T-helper 2 cell treated with Interferon-gamma antibody and Interleukin-4, amounts not matched to agents 100 ng/mL and 5 ng/mL, for 36 hours (primary cell): ENCODE results near the gene GNAT3. TPM values are rescaled to one million over a fixed set of nuclear protein-coding genes. Genes with fewer than 3 reads are reported as not detected.

Experiments
- intact Hi-C: fragments of 100-400 bp; cut with micrococcal nuclease; formaldehyde crosslinking; loops from one replicate; pipeline ENCODE4 v1.15.1; 2023
- total RNA-seq: library from RNA; stranded (reverse); gene quantifications from 2 replicates; pipeline ENCODE4 v1.2.3, GENCODE V29; 2022

Gene GNAT3
- total RNA-seq, 1 donor from 2014 or later: not detected

DNA sequence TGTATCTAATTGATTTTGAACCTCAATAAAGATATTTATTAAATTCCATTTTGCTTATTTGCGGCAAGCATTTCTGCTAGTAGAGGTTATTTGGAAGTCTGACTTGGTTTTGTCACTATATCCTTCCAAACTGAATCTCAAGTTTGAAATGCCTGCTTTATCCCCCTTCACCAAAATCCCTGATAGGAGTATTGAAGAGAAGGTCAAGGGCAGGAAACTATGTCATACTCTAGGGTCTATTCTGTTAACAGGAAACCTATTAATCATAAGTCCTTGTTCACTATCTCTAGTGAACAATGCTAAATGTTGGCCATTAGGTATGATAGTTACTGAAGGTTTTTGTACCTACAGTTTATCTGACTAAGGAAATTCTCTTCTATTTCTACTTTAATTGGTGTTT is 11.5 kb downstream of the GNAT3 start:
- intact Hi-C loops: no loop called here

DNA sequence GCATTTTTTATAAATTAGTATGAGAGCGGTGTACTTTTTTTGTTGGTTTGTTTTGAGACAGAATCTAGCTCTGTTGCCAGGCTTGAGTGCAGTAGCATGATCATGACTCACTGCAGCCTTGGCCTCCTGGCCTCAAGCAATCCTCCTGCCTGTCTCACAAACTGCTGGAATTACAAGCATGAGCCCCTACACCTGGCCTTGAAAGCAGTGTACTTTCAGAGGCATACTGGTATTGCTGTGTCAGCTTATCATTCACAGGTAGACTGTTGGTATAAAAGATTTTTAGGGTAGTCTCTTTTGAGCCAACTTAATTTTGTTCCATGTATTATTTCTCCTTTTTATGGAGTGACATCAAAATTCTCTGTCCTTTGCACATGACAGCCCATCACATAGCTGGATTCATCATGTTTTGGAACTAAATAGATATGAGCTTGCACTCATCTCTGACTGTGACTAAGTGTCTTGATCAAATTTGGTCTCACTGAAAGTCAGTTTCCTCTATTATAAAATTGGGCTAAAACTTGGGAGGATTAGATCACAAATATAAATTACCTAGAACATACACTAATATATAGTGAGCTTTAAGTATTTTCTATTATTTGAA is 12.4 kb downstream of the GNAT3 start:
- intact Hi-C loops: no loop called here

DNA sequence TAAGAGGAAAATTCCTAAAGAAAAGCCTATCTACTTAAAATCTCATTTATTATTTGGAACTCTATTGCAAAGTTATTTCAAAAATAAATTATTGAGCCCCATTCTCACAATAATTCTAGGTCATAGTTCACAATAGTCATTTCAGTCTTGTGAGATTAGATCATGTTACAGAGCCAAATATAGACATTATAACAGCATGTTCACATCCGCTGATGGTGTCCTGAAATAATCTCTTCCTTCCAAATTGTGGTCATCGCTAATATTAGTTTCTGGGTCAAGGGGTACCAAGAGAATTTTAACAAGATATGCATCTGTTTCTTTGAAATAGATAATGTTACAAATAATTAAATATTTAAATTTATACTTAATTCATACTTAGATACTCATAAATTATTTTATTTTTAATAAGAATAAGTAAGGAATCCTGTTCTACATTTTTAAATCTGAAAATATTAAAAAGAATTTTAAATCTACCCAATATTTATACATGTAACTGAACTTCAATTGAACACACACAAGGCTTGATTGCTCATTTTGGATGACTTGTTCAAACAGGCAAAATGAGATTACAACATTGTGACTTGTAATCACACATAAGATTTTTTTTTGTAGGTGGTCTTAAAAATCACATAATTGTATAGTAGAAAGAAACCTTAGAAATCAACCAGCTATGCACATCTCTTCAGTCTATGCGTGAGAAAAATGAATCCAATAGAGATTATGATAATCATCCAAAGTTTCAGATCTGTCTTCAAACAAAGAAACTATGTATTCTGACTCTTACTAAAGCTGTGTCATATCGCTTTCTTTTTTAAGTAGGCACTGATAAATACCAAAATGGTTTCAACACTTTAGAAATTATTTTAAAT is 13.1 kb downstream of the GNAT3 start:
- intact Hi-C loops: no loop called here

- intact Hi-C loops: no loop called here
Observed at GRCh38 chr7:80496586-80496985, 15.3 kb downstream of the GNAT3 start.

DNA sequence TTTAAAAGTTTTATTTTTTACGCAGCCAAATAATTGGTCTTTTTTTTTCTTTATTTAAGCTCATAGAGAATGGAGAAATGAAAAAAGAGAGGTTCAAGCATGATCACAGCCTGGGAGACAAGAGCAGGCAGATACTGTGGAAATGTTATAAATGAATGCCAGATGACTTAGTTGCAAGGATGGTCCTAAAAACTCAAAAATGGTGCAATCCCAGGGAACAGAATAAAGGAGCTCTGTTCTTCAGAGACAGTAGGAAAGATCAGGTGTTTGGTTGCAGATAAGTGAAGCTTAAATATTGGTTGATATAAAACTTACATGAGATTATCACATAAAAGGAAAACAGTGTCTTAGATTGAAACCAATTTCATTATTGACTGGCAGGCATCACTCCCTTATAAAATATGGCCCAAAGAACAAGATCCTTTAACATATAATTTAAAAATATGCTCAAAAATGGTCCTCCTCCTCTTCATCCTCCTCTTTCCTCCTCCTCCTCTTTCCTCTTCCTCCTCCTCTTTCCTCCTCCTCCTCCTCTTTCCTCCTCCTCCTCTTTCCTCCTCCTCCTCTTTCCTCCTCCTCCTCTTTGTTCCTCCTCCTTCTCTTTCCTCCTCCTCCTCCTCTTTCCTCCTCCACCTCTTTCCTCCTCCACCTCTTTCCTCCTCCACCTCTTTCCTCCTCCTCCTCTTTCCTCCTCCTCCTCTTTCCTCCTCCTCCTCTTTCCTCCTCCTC is 18.6 kb downstream of the GNAT3 start:
- intact Hi-C loops: no loop called here

DNA sequence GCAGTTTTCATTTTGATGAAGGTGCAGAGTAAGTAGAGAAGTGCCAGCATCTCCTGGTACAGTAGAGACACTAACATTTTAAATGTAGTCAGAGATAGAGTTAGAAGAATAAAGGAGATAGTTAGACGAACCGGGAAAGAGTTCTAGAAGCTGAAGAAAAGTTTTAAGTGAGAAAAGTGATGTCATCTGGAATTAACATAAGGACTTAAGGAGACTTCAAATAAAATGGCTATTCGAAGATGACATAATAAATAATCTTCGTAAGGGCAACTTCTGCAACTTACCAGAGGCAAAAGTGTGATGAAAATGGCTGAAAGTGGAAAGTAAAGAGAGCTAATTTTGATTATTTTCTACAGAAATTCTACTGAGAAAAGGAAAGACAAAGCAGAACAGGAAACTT is 20.4 kb downstream of the GNAT3 start:
- intact Hi-C loops: no loop called here

GRCh38 chr7:80488851-80489370 is 23.0 kb downstream of the GNAT3 start:
- intact Hi-C loops: no loop called here

- intact Hi-C loops: no loop called here
Observed at GRCh38 chr7:80488406-80488805, 23.5 kb downstream of the GNAT3 start.

DNA sequence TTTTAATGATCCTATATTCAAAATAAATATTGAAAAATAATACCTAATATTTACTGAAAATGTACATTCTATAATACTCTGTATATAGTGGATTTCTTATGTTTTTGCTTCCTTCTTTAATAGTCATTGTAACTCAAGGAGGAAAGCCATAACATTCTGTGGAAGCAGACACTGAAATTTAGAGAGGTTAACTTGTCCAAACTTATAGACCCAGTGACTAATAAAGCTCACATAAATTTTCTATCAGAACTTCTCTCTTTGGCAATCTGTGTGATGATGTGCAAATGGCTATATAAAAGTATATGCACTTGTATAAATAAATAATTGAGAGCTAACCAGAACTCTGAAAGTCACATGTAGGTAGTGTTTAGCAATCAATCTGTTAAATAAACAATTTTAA is 26.1 kb downstream of the GNAT3 start:
- intact Hi-C loops: no loop called here

GRCh38 chr7:80482950-80483349 is 28.9 kb downstream of the GNAT3 start:
- intact Hi-C loops: no loop called here

DNA sequence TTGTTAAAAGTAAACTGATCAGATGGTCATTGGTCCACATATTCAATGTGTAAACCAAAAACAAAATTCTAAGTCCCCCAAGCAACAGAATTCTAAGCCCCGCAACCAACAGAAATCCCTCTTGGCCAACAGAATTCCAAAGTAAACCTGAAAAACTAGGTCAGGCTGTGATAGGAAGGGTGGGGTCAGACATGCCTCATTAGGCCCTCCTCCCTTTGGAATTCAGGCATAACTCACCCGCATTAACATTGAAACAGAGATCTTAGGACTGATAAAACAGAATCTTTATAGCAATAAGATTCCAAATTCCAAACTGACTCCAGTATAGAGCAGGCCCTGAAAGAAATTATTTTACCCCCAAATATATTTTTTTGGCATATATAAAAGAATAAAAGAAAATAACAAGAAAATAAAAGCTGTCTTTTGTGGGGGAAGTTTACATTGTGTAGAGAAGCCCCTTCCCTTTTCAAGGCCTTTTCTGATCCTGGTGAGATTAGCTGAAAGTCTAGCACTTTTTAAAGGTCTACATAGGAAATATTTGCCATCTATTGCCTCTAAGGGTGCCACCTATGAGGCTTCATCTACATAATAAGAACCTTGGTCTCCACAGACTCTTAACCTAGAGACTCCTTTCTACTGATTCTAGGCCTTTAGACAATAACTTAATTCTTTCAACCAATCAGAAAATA is 30.5 kb downstream of the GNAT3 start:
- intact Hi-C loops: no loop called here

DNA sequence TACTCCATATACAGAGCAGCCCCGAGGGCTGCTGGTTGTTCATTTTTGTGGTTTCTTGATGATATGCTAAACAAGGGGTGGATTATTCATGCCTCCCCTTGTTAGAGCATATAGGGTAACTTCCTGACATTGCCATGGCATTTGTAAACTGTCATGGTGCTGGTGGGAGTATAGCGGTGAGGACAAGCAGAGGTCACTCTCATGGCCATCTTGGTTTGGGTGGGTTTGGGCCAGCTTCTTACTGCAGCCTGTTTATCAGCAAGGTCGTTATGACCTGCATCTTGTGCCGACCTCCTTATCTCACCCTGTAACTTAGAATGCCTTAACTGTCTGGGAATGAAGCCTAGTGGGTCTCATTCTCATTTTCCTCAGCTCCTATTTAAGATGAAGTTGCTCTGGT is 31.3 kb downstream of the GNAT3 start:
- intact Hi-C loops: no loop called here

GRCh38 chr7:80478683-80479082 is 33.2 kb downstream of the GNAT3 start:
- intact Hi-C loops: no loop called here

DNA sequence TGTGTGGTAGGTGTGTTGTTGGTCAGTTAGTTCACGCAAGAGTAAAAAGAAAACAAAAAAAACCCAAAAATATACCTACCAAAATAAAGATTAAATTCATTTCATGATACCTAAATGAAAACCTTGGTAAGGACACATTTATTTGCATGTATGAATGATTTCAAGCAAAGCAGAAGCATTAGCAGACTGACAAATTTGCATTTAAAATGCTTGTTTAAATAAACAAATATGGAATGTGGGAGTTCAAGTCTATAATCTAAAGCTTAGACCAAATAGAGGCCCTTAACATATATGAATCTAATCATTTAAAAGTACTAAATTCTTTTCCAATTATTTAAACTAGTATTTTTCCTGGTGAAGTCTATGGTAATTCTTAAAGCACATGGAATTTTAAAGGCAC is 35.8 kb downstream of the GNAT3 start:
- intact Hi-C loops: no loop called here

DNA sequence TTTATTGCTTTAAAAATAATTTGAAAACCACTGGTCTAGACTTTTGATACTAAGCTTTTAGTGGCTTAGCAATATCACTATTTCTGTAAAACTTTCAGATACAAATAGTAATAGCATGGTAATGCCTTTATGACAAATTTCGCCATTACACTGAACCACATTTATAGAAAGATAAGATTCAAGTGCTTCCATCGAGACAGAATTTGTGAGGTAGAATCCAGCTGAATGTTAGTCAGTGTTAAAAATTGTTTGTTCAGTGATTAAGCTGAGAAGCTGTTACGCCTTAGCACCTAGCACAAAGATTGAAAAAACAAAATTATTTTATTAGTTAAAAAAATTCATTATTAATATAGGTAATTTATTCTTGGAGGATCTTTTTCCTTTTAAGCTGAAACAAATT is 36.5 kb downstream of the GNAT3 start:
- intact Hi-C loops: no loop called here

GRCh38 chr7:80473751-80474150 is 38.1 kb downstream of the GNAT3 start:
- intact Hi-C loops: no loop called here

DNA sequence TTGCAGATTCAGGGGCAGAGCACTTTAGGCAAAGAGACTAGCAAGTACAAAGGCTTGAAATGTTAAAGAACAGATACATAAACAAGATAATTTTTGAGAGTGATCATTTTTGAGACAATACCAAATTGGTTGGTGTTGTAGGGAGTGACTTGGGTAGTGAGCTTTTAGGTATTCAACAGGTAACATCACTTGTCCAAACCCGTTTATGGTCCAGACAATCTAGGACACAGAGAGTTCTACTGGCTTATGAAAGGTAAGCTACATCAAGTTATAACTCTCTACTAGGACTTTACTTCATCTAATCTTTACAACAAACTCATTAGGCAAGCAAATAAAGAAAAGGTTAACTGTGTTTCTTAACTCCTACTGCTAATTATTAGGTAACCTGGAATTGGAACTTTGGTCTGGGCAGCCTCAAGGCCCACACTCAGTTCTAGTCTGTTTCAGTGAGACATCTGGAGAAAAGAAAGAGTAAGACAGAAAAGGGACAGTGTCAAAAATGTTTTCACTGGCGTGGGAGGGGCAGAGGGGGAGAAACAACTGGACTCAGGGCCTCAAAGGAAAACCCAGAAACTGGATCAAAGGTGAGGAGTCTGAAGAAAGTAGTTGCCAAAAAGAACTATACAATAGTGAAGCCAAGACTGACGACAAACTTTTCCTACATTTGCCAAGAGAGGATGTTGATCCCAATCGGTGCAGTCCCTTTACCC is 39.2 kb downstream of the GNAT3 start:
- intact Hi-C loops: no loop called here

DNA sequence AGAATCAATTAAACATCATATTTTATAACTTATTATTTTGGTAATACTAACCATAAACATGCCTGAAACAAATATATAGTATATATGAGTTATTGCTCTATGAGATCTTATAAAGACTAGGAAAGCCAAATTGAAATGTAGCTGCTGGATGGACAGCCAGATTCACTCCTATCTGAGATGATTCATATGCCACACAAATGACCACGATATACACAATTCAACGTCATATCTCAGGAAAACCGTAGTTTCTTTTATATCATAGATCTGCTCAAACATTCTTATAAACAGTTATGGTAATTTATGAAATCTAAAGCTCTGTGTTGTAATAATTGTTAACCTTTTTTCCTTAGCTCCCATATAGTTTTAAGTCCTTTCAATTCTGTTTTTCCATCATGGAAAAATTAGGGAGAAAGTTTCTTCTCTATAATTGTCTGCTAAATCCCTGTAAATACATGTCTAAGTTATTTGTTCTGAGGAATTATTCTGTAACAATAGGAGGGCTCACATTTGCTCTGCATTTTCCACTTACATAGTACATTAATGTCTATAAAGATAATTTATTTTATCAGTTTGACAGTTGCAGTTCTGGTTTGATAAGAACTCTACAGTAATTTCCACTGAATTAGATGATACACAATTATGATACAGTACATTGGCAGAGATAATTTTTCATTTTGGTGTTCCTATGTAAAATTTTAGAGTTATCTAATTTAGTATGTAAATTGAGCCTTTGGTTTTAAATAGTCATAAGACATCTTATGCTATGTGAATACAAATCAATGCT is 42.7 kb downstream of the GNAT3 start:
- intact Hi-C loops: no loop called here

DNA sequence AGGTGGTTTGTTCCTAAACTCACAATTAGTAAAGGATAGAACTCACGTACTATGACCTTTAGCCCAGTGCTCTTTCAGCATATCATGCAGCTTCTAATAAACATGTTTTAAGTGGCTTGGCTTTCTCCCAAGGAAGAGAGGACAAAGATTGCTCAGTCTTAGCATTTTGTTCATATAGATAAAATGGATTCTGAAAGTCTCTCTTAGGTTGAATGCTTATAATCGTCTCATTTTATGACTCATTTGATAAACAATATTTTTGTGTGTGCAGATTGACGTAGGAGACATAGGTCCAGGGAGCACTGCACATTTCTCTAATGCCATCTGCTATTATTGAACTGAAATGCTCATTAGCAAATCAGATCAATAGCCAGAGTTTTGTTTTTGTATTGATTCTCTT is 44.8 kb downstream of the GNAT3 start:
- intact Hi-C loops: no loop called here

DNA sequence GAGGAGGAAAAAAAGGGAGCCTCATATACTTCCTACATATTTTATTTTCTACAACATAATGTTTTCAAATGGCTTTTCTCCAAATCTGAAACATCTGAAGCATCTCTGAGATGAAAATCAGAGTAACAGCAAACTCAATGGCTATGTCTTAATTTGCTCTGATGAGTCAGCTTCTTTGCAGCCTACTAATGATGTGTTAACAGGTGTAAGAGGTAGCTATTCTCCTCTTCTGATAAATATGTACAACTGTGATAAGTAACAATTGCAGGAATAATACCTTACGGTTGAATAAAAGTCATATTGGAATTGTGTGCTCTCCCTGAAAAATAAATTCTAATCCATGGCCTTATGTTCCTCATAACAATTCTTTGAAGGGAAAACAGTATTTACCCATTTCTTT is 45.2 kb downstream of the GNAT3 start:
- intact Hi-C loops: no loop called here
